HepG2 (cell line): Measurements from ENCODE around the gene CYBRD1. TPM values are rescaled to one million over a fixed set of nuclear protein-coding genes. Genes with fewer than 3 reads are reported as not detected.

ENCODE experiments used
- DMTF1 ChIP-seq: sonication (generic); formaldehyde crosslinking; IDR thresholded peaks from 2 replicates; pipeline ENCODE4 v1.4.0; 2020; ENCODE audit warnings: mild to moderate bottlenecking, missing genetic modification reagents
- ETV6 ChIP-seq: sonication (generic); formaldehyde crosslinking; conservative IDR thresholded peaks from 2 replicates; pipeline ENCODE4 v1.4.0; 2020; ENCODE audit warnings: missing genetic modification reagents
- FOXA3 ChIP-seq: IDR thresholded peaks from 2 replicates; pipeline ENCODE4 v1.6.1; 2016; ENCODE audit warnings: missing genetic modification reagents, missing compliant biosample characterization
- GABPB1 ChIP-seq: IDR thresholded peaks from 2 replicates; pipeline ENCODE4 v1.6.1; 2016; ENCODE audit warnings: mild to moderate bottlenecking, missing genetic modification reagents, moderate library complexity, missing compliant biosample characterization
- GTF2F1 ChIP-seq: fragments of 150-350 bp; IDR thresholded peaks from 2 replicates; pipeline ENCODE4 v1.6.1; 2014; ENCODE audit warnings: low read length
- JARID2 ChIP-seq: sonication (generic); formaldehyde crosslinking; IDR thresholded peaks from 2 replicates; pipeline ENCODE4 v1.8.1; 2023; ENCODE audit warnings: missing genetic modification reagents, inconsistent platforms; ENCODE audit not compliant: insufficient replicate concordance
- KLF11 ChIP-seq: IDR thresholded peaks from 2 replicates; pipeline ENCODE4 v1.6.1; 2016; ENCODE audit warnings: missing compliant biosample characterization
- MIER3 ChIP-seq: IDR thresholded peaks from 2 replicates; pipeline ENCODE4 v1.6.1; 2016; ENCODE audit warnings: missing compliant biosample characterization, borderline replicate concordance
- MLX ChIP-seq: IDR thresholded peaks from 2 replicates; pipeline ENCODE4 v1.6.1; 2016
- POLR2A ChIP-seq, 2 experiments: IDR thresholded peaks; 2 replicates each; pipeline ENCODE4 v1.6.1; 2011; ENCODE audit warnings: low read depth in 2 of 2, low read length in 2 of 2, mild to moderate bottlenecking in 1 of 2, moderate library complexity in 1 of 2; ENCODE audit not compliant: insufficient read depth in 1 of 2
- SSRP1 ChIP-seq: IDR thresholded peaks from 2 replicates; pipeline ENCODE4 v1.6.1; 2016; ENCODE audit warnings: control low read depth
- TMF1 ChIP-seq: sonication (generic); formaldehyde crosslinking; IDR thresholded peaks from 2 replicates; pipeline ENCODE4 v1.8.1; 2022; ENCODE audit warnings: low read depth, missing genetic modification reagents
- TOPORS ChIP-seq: sonication (generic); formaldehyde crosslinking; IDR thresholded peaks from 2 replicates; pipeline ENCODE4 v1.8.0; 2023; ENCODE audit warnings: mild to moderate bottlenecking, missing genetic modification reagents
- TSC22D2 ChIP-seq: sonication (generic); formaldehyde crosslinking; IDR thresholded peaks from 2 replicates; pipeline ENCODE4 v1.5.1; 2020; ENCODE audit warnings: missing genetic modification reagents, mild to moderate bottlenecking, borderline replicate concordance
- ZBTB42 ChIP-seq: sonication (generic); formaldehyde crosslinking; IDR thresholded peaks from 2 replicates; pipeline ENCODE4 v1.5.0; 2020; ENCODE audit warnings: mild to moderate bottlenecking, missing genetic modification reagents
- ZBTB8A ChIP-seq: sonication (generic); formaldehyde crosslinking; IDR thresholded peaks from 2 replicates; pipeline ENCODE4 v1.4.0; 2020; ENCODE audit warnings: mild to moderate bottlenecking, low read depth, missing genetic modification reagents, borderline replicate concordance
- ZMAT3 ChIP-seq: sonication (generic); formaldehyde crosslinking; conservative IDR thresholded peaks from 2 replicates; pipeline ENCODE4 v1.7.0; 2021; ENCODE audit warnings: missing genetic modification reagents
- ZNF280B ChIP-seq: sonication (generic); formaldehyde crosslinking; IDR thresholded peaks from 2 replicates; pipeline ENCODE4 v1.5.0; 2020; ENCODE audit warnings: missing genetic modification reagents, mild to moderate bottlenecking, borderline replicate concordance
- ZNF280D ChIP-seq: sonication (generic); formaldehyde crosslinking; IDR thresholded peaks from 2 replicates; pipeline ENCODE4 v1.5.1; 2020; ENCODE audit warnings: mild to moderate bottlenecking, missing genetic modification reagents
- ZNF343 ChIP-seq: sonication (generic); formaldehyde crosslinking; IDR thresholded peaks from 2 replicates; pipeline ENCODE4 v1.4.0; 2020; ENCODE audit warnings: mild to moderate bottlenecking, missing genetic modification reagents
- ZNF362 ChIP-seq: sonication (generic); formaldehyde crosslinking; IDR thresholded peaks from 2 replicates; pipeline ENCODE4 v1.4.0; 2020; ENCODE audit warnings: missing genetic modification reagents, mild to moderate bottlenecking, borderline replicate concordance
- ZNF460 ChIP-seq: sonication (generic); formaldehyde crosslinking; IDR thresholded peaks from 2 replicates; pipeline ENCODE4 v1.5.1; 2020; ENCODE audit warnings: missing genetic modification reagents, mild to moderate bottlenecking, borderline replicate concordance
- ZNF674 ChIP-seq: sonication (generic); formaldehyde crosslinking; IDR thresholded peaks from 2 replicates; pipeline ENCODE4 v1.5.0; 2020; ENCODE audit warnings: low read depth, mild to moderate bottlenecking, missing genetic modification reagents
- polyA plus RNA-seq, 8 experiments: library from polyadenylated mRNA; depleted of rRNA in 3 of 8; stranded (reverse) in 7 of 8; unstranded in 1 of 8; fragments of >200 nt; fragmentation: Illumina TruSeq in 4 of 8; extraction: Trizol in 4 of 8; gene quantifications; 2 replicates each; pipeline versions ENCODE4 v1.2.1 to v1.2.3, GENCODE V29; 2011 to 2016; ENCODE audit warnings: low read depth in 4 of 8, missing spikeins in 1 of 8, mixed read lengths in 1 of 8; ENCODE audit not compliant: insufficient read depth in 1 of 8
- total RNA-seq, 5 experiments: library from RNA; depleted of rRNA; stranded (reverse); fragments of >200 nt; fragmentation: Illumina TruSeq; extraction: Trizol; gene quantifications; 2 replicates each; pipeline ENCODE4 v1.2.3, GENCODE V29; 2016; ENCODE audit warnings: low read depth in 1 of 5

Gene CYBRD1
- total and polyA plus RNA-seq, 2 of the 13 experiments (the other 11 are each of a cell fraction or from before 2014, with no cell fraction given): 0.13 to 0.42 TPM

- no peak for TF ChIP-seq ZBTB8A (CRISPR knock-in tag)
- no peak for TF ChIP-seq ETV6 (CRISPR knock-in tag)
- TF ChIP-seq ZNF280B (CRISPR knock-in tag): no peak
- no peak for TF ChIP-seq ZNF343 (CRISPR knock-in tag)
- TF ChIP-seq SSRP1 (CRISPR knock-in tag): no peak
- peak; percentile 52 for TF ChIP-seq GABPB1
- no peak for TF ChIP-seq GTF2F1
- TF ChIP-seq TOPORS (CRISPR knock-in tag): no peak
- no peak for TF ChIP-seq TSC22D2 (CRISPR knock-in tag)
- TF ChIP-seq FOXA3 (CRISPR knock-in tag): 0 out of 2 replicates have a peak, but pooled peaks have one; percentile 11
- TF ChIP-seq MLX (CRISPR knock-in tag): no peak
- TF ChIP-seq ZNF280D (CRISPR knock-in tag): no peak
- TF ChIP-seq DMTF1 (CRISPR knock-in tag): no peak
- TF ChIP-seq POLR2A (IDR thresholded peaks at IDR 0.05; ENCODE audit: insufficient read depth in 1 of 2, low read depth in 2 of 2, low read length in 2 of 2): no peak
- no peak for TF ChIP-seq JARID2 (CRISPR knock-in tag)
- no peak for TF ChIP-seq ZNF460
- TF ChIP-seq ZMAT3 (CRISPR knock-in tag): no peak
- no peak for TF ChIP-seq ZNF362 (CRISPR knock-in tag)
- peak; percentile 40; the same call in 1 of the 2 replicates for TF ChIP-seq KLF11 (CRISPR knock-in tag)
- no peak for TF ChIP-seq ZNF674 (CRISPR knock-in tag)
- TF ChIP-seq TMF1 (CRISPR knock-in tag): no peak
- TF ChIP-seq MIER3 (CRISPR knock-in tag): no peak
- no peak for TF ChIP-seq ZBTB42
These were observed 52.0 kb downstream of the CYBRD1 start (continued) for GRCh38 chr2:171574149-171574795.
